BLaER1 (cell line): ENCODE data around the gene TIAM1.

Experiments
- H3K27ac ChIP-seq: shearing (Covaris generic); formaldehyde crosslinking; 2 replicates; pipeline ENCODE4 v1.8.1; 2022
- H3K27me3 ChIP-seq: shearing (Covaris generic); formaldehyde crosslinking; 2 replicates; pipeline ENCODE4 v1.8.1; 2022
- H3K36me3 ChIP-seq: shearing (Covaris generic); formaldehyde crosslinking; 2 replicates; pipeline ENCODE4 v1.8.1; 2022
- H3K4me1 ChIP-seq: shearing (Covaris generic); formaldehyde crosslinking; 2 replicates; pipeline ENCODE4 v1.8.1; 2022
- H3K4me2 ChIP-seq: shearing (Covaris generic); formaldehyde crosslinking; 2 replicates; pipeline ENCODE4 v1.8.1; 2022
- H3K4me3 ChIP-seq: shearing (Covaris generic); formaldehyde crosslinking; 2 replicates; pipeline ENCODE4 v1.8.1; 2022
- H3K9ac ChIP-seq: shearing (Covaris generic); formaldehyde crosslinking; 2 replicates; pipeline ENCODE4 v1.8.1; 2022
- H3K9me3 ChIP-seq: shearing (Covaris generic); formaldehyde crosslinking; 2 replicates; pipeline ENCODE4 v1.8.1; 2022
- H4K20me1 ChIP-seq: shearing (Covaris generic); formaldehyde crosslinking; 2 replicates; pipeline ENCODE4 v1.8.1; 2022
- Cebpa-rat ChIP-seq: shearing (Covaris generic); IDR thresholded peaks from 2 replicates; pipeline ENCODE4 v1.8.1; 2022

Gene TIAM1

DNA sequence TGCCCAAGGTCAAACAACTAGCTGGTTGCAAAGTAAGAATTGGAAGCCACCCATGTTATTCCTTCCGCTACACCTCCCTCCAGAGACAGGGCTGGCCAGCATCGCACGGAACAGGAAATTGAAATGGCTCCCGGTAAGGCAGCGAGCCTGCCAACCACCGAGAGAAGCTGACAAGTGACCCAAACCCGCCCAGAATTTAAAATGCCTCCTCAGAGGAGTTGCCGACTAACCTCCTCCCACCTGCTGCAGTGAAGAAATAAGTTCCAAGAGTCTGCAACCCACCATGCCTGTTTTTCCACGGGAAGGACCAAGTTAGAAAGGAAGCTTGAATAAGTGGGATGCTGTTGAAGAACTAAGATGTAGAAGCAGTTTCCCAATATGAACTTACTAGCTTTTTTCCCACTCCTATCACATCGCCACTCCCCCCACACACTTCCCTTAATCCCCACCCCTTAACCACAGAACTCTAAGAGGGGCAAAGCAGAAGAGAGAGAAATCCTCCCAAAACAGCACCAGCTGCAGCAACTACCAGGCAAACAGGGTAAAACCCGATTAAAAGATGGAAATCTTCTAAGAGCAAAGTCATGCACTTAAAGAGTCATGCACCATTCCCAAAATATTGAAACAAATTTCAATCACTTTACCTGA, 78.6 kb downstream of the TIAM1 start:
- H3K4me1 ChIP-seq = peaks cover 54% of the 10 kb centered on the region
- TF ChIP-seq Cebpa-rat = no peak
- H4K20me1 ChIP-seq = no peaks in the 10 kb centered on the region
- no peaks in the 10 kb centered on the region for H3K9me3 ChIP-seq
- H3K27ac ChIP-seq = no peak overlapping the region
- H3K4me3 ChIP-seq = no peak overlapping the region
- H3K36me3 ChIP-seq = peaks cover 3% of the 10 kb centered on the region
- no peak overlapping the region for H3K9ac ChIP-seq
- no peaks in the 10 kb centered on the region for H3K27me3 ChIP-seq
- H3K4me2 ChIP-seq = peak overlapping the region; percentile 71

DNA sequence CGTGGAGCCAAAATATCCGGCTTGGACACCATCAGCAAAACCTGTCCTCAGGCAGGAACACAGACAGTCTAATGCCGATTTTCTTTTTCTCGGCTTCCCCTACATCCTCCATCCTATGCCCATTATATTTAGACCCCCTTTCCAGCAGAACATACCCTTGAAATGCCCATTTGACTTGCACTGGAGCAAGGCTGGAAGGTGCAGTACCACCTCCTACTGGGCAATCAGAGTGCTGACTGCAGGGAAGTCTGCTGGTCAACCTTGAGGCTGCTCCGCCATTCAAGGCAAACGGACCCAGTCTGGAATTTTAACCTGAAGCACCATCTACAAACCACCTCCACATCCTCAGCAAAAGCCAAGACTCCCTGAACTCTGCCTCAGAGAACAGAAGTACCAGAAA, 79.5 kb downstream of the TIAM1 start:
- H3K27ac ChIP-seq = no peak overlapping the region
- no peak overlapping the region for H3K9ac ChIP-seq
- H3K4me3 ChIP-seq = no peak overlapping the region
- TF ChIP-seq Cebpa-rat = no peak
- H3K9me3 ChIP-seq = no peaks in the 10 kb centered on the region
- H3K4me1 ChIP-seq = peaks cover 47% of the 10 kb centered on the region
- H3K27me3 ChIP-seq = no peaks in the 10 kb centered on the region
- peaks cover 3% of the 10 kb centered on the region for H3K36me3 ChIP-seq
- H4K20me1 ChIP-seq = no peaks in the 10 kb centered on the region
- H3K4me2 ChIP-seq = peak overlapping the region; percentile 71

DNA sequence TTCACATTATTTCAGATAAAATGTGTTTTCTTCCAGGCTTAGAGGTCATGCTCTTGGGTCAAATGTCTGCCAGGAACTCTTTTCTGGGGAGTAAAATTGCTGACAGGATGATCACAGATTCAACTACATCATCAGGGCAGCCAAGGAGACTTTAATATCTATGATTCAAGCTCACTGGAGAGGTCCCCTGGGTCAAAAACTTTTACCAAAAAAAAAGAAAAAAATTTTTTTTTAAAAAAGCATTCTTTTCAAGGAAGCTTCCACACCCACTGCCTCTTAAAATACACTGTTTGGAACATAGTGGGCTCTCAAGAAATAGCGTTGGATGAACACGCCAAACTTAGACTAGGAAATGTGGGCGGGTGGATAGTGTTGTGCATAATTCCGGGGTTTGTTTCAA, 81.3 kb downstream of the TIAM1 start:
- no peak overlapping the region for H3K4me2 ChIP-seq
- no peak for TF ChIP-seq Cebpa-rat
- H3K36me3 ChIP-seq = peaks cover 3% of the 10 kb centered on the region
- no peak overlapping the region for H3K4me3 ChIP-seq
- H4K20me1 ChIP-seq = no peaks in the 10 kb centered on the region
- H3K27ac ChIP-seq = no peak overlapping the region
- H3K4me1 ChIP-seq = peaks cover 29% of the 10 kb centered on the region
- H3K9ac ChIP-seq = no peak overlapping the region
- no peaks in the 10 kb centered on the region for H3K9me3 ChIP-seq
- no peaks in the 10 kb centered on the region for H3K27me3 ChIP-seq

DNA sequence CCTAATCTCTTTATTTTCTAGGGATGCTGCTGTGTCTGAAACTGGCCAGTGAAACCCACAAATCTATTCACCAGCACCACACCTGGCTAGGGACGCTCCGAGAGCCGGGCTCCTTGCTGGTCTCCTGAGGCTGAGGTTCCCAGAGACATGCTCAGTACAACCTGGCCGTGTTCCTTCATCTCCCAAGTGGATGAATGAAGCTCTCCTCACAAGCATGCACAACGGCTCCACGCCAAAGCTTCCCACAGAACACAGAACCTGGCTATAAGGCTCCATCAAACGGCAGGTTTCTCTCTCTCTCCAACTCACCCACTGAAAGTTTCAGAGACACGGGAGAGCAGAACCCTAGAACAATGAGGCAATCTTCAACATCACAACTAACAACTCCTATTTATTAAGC, 82.3 kb downstream of the TIAM1 start:
- Histone ChIP-seq H3K4me3 (no peak overlapping the region), H3K9ac (no peak overlapping the region)
- no peak for TF ChIP-seq Cebpa-rat

DNA sequence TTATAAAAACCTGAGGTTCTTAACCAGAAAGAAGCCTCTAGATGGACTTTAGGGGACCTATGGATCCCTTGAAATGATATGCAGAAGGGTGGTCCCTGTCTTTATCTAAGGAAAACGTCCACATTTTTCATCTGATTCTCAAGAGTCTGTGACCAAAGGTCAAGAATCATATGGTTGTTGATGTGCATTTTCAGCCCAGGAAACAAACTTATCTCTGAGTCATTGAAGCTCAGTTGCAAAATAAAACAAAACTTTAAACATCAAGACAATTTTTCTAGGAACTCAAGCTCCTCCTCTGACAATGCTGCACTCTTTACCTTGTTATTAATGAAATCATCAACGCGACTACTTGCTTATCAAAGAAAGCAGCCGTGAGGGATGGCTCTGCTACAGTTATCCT, 83.3 kb downstream of the TIAM1 start:
- H3K4me2 ChIP-seq = no peak overlapping the region
- peaks cover 3% of the 10 kb centered on the region for H3K36me3 ChIP-seq
- no peaks in the 10 kb centered on the region for H4K20me1 ChIP-seq
- no peak overlapping the region for H3K4me3 ChIP-seq
- H3K4me1 ChIP-seq = peaks cover 13% of the 10 kb centered on the region
- no peak for TF ChIP-seq Cebpa-rat
- no peaks in the 10 kb centered on the region for H3K9me3 ChIP-seq
- no peak overlapping the region for H3K9ac ChIP-seq
- H3K27me3 ChIP-seq = no peaks in the 10 kb centered on the region
- no peak overlapping the region for H3K27ac ChIP-seq

More for the DNA sequence above, 82.3 kb downstream of the TIAM1 start:
- Histone ChIP-seq H3K36me3 (peaks cover 3% of the 10 kb centered on the region), H4K20me1 (no peaks in the 10 kb centered on the region), H3K27ac (no peak overlapping the region), H3K4me1 (peaks cover 22% of the 10 kb centered on the region), H3K27me3 (no peaks in the 10 kb centered on the region), H3K4me2 (no peak overlapping the region), H3K9me3 (no peaks in the 10 kb centered on the region)

DNA sequence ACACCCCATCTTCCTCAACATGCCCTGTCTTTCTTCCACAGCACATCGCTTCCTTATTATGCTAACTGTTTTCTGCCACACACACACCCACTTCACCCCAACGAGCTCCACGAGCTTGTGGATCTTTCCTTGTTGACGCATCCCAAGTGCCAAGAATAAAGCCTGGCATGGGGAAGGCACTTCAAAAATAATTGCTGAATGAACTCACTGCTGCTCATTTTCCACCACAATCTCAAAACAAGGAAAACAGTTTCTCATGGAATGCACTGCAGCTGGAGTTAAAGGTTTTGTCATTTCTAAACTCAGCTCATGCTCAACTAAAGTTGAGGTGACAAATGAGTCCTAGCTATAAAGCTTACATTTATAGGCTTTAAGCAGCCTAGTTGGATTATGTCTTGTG, 86.0 kb downstream of the TIAM1 start:
- no peak overlapping the region for H3K4me3 ChIP-seq
- no peak for TF ChIP-seq Cebpa-rat
- no peaks in the 10 kb centered on the region for H3K27me3 ChIP-seq
- no peaks in the 10 kb centered on the region for H4K20me1 ChIP-seq
- no peak overlapping the region for H3K4me2 ChIP-seq
- H3K4me1 ChIP-seq = no peaks in the 10 kb centered on the region; the same call in 1 of the 2 replicates
- H3K27ac ChIP-seq = no peak overlapping the region
- H3K9me3 ChIP-seq = no peaks in the 10 kb centered on the region
- peaks cover 12% of the 10 kb centered on the region for H3K36me3 ChIP-seq
- no peak overlapping the region for H3K9ac ChIP-seq

DNA sequence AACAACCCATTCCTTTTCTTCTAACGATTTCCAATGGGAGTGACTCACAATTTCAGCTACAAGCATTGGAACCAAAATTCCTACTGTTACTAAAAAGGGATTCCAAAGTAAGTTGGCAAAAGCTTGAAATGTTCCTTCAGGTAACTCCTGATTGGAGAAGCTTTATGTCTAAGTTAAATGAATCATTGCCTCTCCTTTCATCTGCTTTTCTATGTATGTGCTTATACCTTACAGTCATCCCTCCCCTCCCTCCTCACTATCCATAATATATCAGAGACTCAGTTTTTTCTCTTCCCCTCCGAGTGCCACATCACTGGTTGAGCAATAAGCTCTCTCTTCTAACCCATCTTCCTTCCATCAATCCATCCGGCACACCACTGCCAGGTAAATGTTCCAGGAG, 86.8 kb downstream of the TIAM1 start:
- TF ChIP-seq Cebpa-rat = no peak
- Histone ChIP-seq H3K9ac (no peak overlapping the region), H3K4me1 (no peaks in the 10 kb centered on the region; the same call in 1 of the 2 replicates), H3K9me3 (no peaks in the 10 kb centered on the region), H3K4me3 (no peak overlapping the region), H4K20me1 (no peaks in the 10 kb centered on the region), H3K36me3 (peaks cover 13% of the 10 kb centered on the region), H3K27ac (no peak overlapping the region), H3K27me3 (no peaks in the 10 kb centered on the region), H3K4me2 (no peak overlapping the region)

DNA sequence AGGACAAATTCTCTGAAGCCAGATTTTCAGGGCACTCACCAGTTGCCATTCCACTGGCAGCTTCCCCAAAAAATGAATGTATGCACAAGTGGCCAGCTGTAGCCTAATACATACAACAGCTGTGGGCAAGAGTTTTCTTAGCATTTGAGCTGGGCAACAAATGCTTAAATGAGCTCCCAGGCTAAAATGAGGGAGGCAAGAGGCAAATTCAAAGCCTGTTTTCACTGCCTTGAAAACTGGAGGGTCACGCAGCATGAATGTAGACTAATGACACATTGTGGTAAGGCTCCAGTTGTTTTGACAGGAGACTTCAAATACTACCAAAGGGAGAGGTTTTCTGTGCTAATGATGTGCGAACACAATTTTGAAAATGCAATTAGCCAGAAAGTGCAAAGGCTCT, 88.2 kb downstream of the TIAM1 start:
- Histone ChIP-seq H3K4me3 (no peak overlapping the region), H3K9me3 (no peaks in the 10 kb centered on the region), H3K36me3 (peaks cover 22% of the 10 kb centered on the region), H3K4me1 (no peaks in the 10 kb centered on the region; the same call in 1 of the 2 replicates), H4K20me1 (no peaks in the 10 kb centered on the region), H3K4me2 (no peak overlapping the region), H3K9ac (no peak overlapping the region), H3K27me3 (no peaks in the 10 kb centered on the region), H3K27ac (no peak overlapping the region)
- TF ChIP-seq Cebpa-rat = no peak

DNA sequence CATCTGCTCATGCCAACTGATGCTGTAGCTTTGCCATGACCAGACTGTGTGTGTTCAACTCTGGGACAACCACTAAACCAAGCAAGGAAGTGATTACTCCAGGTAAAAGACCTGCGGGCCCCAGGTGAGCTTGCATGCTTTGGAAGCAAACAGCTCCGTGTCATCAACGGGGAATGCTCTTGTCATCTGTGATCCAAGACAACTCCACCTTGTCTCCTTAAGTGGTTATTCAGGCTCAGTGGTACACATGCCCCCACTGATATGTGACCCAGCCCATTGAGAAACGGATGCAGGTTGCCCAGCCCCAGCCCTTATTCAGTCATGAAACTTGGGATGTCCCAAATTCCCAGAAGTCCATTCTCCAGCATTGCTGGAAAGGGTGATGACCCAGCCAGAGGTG, 89.0 kb downstream of the TIAM1 start:
- no peak overlapping the region for H3K4me3 ChIP-seq
- TF ChIP-seq Cebpa-rat = no peak
- no peak overlapping the region for H3K27ac ChIP-seq
- peaks cover 30% of the 10 kb centered on the region for H3K36me3 ChIP-seq
- H3K9me3 ChIP-seq = no peaks in the 10 kb centered on the region
- no peak overlapping the region for H3K9ac ChIP-seq
- no peaks in the 10 kb centered on the region for H3K27me3 ChIP-seq
- H3K4me1 ChIP-seq = no peaks in the 10 kb centered on the region; the same call in 1 of the 2 replicates
- no peak overlapping the region for H3K4me2 ChIP-seq
- H4K20me1 ChIP-seq = no peaks in the 10 kb centered on the region

DNA sequence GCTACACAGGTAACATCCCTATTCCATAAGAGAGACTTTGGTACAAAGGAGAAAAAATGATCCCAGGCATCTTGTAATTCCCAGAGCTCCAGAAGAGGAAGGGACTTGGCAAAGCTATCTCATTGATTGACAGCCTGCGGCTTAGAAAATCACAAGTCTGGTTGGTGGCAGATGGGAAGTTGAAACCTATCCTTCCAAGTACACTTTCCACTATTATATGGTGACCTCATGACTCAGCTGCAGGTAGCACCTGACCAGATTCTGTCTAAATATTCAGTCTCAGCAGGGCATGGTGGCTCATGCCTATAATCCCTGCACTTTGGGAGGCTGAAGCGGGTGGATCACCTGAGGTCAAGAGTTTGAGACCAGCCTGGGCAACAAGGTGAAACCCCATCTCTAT, 89.9 kb downstream of the TIAM1 start:
- H3K4me1 ChIP-seq = no peaks in the 10 kb centered on the region; the same call in 1 of the 2 replicates
- no peak overlapping the region for H3K4me2 ChIP-seq
- no peak for TF ChIP-seq Cebpa-rat
- no peaks in the 10 kb centered on the region for H3K9me3 ChIP-seq
- H4K20me1 ChIP-seq = no peaks in the 10 kb centered on the region
- no peak overlapping the region for H3K27ac ChIP-seq
- no peak overlapping the region for H3K4me3 ChIP-seq
- no peaks in the 10 kb centered on the region for H3K27me3 ChIP-seq
- H3K36me3 ChIP-seq = peaks cover 38% of the 10 kb centered on the region
- no peak overlapping the region for H3K9ac ChIP-seq

DNA sequence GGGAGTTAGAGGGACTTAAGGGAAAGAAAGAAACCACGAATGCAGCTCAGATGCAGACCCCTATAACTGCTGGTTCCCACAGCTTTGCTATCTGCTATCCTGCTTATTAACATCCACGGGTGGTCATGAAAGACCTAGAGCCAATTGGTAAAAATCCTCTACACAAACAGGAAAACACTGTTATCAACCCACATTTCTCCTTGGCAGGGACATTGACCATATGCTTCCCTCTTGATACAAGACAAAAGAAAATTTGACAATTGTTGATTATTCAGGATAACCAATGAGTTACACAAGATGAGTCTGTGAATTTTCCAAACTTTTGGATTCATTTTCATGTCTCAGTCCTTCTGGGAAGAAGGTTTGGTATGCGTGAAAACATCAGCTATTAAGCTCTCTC, 90.4 kb downstream of the TIAM1 start:
- Histone ChIP-seq H3K9ac (no peak overlapping the region), H3K4me2 (no peak overlapping the region), H3K4me1 (no peaks in the 10 kb centered on the region; the same call in 1 of the 2 replicates), H3K27me3 (no peaks in the 10 kb centered on the region), H4K20me1 (no peaks in the 10 kb centered on the region), H3K27ac (no peak overlapping the region), H3K4me3 (no peak overlapping the region), H3K36me3 (peaks cover 38% of the 10 kb centered on the region), H3K9me3 (no peaks in the 10 kb centered on the region)
- no peak for TF ChIP-seq Cebpa-rat
